Upper lobe of left lung (tissue), 4 donors: ENCODE data around the gene DHFR.

Experiments used
- EP300 ChIP-seq, 4 donors: sonication (generic); formaldehyde crosslinking; IDR thresholded peaks; one replicate each; pipeline ENCODE4 v1.5.1; 2017; ENCODE audit warnings: antibody characterized with exemption in 4 of 4, control low read depth in 2 of 4
- POLR2A ChIP-seq, 4 donors: fragments of 450-650 bp; IDR thresholded peaks; one replicate each; pipeline ENCODE4 v1.5.1; 2016 to 2017; ENCODE audit warnings: antibody characterized with exemption in 4 of 4, mild to moderate bottlenecking in 2 of 4
- POLR2AphosphoS5 ChIP-seq, 2 donors: sonication (generic); formaldehyde crosslinking; IDR thresholded peaks; one replicate each; pipeline ENCODE4 v1.5.1; 2017; ENCODE audit warnings: antibody characterized with exemption in 2 of 2
- TF ChIP-seq, protein P1 (sequence below), 6 experiments: fragments of 450-650 bp in 4 of 6; fragments of 200-600 bp in 2 of 6; sonication (generic) in 2 of 6; IDR thresholded peaks; one replicate each; pipeline ENCODE4 v1.5.1; 2016 to 2019; ENCODE audit warnings: antibody characterized with exemption in 6 of 6

DNA sequence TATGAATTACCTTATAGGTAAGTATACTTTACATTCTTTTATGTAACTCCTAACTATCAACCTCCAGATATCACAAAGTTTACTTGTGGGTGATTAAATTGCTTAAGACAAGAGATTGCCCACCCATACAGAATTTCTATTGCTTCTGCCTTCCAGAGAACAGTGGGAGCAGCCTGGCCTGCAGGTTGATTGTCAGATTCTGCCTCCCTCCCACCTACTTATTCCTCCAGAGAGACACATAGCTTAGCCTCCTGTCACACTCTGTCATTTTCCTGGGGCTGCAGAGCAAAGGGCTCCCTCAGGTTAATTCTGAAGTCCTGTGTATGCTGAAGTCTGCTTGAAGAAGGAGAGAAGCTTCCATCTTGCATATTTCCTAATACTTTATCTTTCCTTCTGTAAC, 48.5 kb upstream of the DHFR start:
- TF ChIP-seq, protein P1, sequence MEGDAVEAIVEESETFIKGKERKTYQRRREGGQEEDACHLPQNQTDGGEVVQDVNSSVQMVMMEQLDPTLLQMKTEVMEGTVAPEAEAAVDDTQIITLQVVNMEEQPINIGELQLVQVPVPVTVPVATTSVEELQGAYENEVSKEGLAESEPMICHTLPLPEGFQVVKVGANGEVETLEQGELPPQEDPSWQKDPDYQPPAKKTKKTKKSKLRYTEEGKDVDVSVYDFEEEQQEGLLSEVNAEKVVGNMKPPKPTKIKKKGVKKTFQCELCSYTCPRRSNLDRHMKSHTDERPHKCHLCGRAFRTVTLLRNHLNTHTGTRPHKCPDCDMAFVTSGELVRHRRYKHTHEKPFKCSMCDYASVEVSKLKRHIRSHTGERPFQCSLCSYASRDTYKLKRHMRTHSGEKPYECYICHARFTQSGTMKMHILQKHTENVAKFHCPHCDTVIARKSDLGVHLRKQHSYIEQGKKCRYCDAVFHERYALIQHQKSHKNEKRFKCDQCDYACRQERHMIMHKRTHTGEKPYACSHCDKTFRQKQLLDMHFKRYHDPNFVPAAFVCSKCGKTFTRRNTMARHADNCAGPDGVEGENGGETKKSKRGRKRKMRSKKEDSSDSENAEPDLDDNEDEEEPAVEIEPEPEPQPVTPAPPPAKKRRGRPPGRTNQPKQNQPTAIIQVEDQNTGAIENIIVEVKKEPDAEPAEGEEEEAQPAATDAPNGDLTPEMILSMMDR (IDR thresholded peaks at IDR 0.05): no peak
- TF ChIP-seq POLR2AphosphoS5 (IDR thresholded peaks at IDR 0.05) (no peak), POLR2A (IDR thresholded peaks at IDR 0.05) (no peak), EP300 (IDR thresholded peaks at IDR 0.05) (no peak)
